Breast epithelium (tissue), 4 donors: ENCODE results near the gene NFASC. TPM values are rescaled to one million over a fixed set of nuclear protein-coding genes. Genes with fewer than 3 reads are reported as not detected.

ENCODE experiments used
- DNase-seq, 2 donors: peaks; one replicate each; pipeline ENCODE4 v3.0.0-alpha.2; 2019; ENCODE audit warnings: low spot score in 2 of 2
- H3K27ac ChIP-seq, 2 donors: fragments of 200-600 bp; sonication (generic) in 1 of 2; one replicate each; pipeline ENCODE4 v1.5.1; 2016 to 2019; ENCODE audit warnings: mild to moderate bottlenecking in 1 of 2
- H3K27me3 ChIP-seq, 2 donors: fragments of 200-600 bp; sonication (generic) in 1 of 2; one replicate each; pipeline versions ENCODE4 v1.5.1 to v1.6.0; 2017 to 2019; ENCODE audit warnings: control low read depth in 1 of 2, mild to moderate bottlenecking in 1 of 2
- H3K36me3 ChIP-seq: fragments of 200-600 bp; one replicate; pipeline ENCODE4 v1.5.1; 2019
- H3K4me1 ChIP-seq, 2 donors: fragments of 200-600 bp; sonication (generic); one replicate each; pipeline ENCODE4 v1.5.1; 2016 to 2019; ENCODE audit warnings: control low read depth in 1 of 2
- H3K4me3 ChIP-seq, 3 donors: fragments of 200-600 bp; sonication (generic); 1 replicate in 2 of 3; 2 replicates in 1 of 3; pipeline ENCODE4 v1.5.1; 2016 to 2019; ENCODE audit warnings: mild to moderate bottlenecking in 3 of 3, moderate library complexity in 2 of 3
- H3K9me3 ChIP-seq, 2 donors: fragments of 200-600 bp; sonication (generic) in 1 of 2; one replicate each; pipeline ENCODE4 v1.5.1; 2016 to 2019; ENCODE audit warnings: control low read depth in 1 of 2
- CTCF ChIP-seq, 3 donors: fragments of 450-650 bp; IDR thresholded peaks; one replicate each; pipeline ENCODE4 v1.5.1; 2016 to 2017; ENCODE audit warnings: antibody characterized with exemption in 3 of 3, mild to moderate bottlenecking in 3 of 3, moderate library complexity in 3 of 3
- POLR2A ChIP-seq: fragments of 450-650 bp; IDR thresholded peaks from one replicate; pipeline ENCODE4 v1.6.1; 2016; ENCODE audit warnings: antibody characterized with exemption, mild to moderate bottlenecking, moderate library complexity
- POLR2AphosphoS5 ChIP-seq, 3 donors: sonication (generic); formaldehyde crosslinking; IDR thresholded peaks; one replicate each; pipeline ENCODE4 v1.6.1; 2017; ENCODE audit warnings: antibody characterized with exemption in 3 of 3
- intact Hi-C: fragments of 100-400 bp; cut with DNase I; formaldehyde crosslinking; loops from one replicate; pipeline ENCODE4 v1.15.1; 2023; ENCODE audit warnings: low total_unique reads
- total RNA-seq, 3 donors: library from RNA; depleted of rRNA; stranded (reverse); fragments of >200 nt; gene quantifications; one replicate each; pipeline ENCODE4 v1.1.0, GENCODE V29; 2016

The NFASC gene
- total RNA-seq, 3 donors from 2014 or later = 1.6 to 19.5 (median 14.1) TPM

DNA sequence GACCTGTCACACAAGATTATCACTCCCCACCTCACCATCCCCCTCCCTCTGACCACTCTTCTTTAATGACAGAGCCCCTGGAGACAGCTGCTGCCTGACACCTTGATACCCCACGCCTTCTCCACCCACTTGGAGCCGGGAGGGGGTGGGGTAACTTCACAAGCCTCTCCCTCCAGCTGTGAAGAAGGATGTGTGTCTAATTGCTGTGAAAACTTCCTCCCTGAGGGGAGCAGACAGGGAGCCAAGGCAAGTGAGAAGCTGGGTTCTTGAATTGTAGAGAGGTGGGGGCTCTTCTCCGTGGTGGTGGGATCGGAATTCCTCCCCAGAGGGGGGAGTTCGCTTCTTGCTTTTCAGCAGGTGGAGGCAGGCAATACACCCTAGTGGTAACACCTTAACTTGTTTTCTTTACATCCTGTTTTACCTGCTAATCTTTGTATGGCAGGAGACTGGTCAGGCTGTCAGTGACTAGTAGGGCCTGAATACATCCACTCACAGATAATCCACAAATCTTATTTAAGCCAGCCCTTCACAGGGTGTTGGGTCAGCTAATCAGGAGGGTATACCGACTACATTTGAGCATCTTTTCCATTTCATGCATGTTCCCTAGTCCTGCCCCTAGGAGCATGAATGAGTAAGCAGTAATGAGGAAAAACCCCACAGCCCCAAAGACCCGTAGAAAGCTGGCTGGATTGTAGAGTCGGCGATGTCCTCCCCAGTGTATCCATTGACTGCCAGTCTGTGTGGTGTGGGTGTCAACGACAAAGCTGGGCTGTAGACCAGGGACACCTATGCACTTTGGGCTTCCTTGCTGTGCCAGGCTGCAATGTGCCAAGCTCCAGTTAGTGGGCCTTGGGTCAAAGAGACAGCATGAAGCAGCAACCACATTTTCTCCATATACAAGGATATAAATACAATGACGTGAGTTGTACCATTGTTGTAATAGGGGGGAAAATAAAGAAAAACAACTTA is 57.3 kb downstream of the NFASC start:
- Histone ChIP-seq H3K27me3 (no peaks in the 10 kb centered on the region), H3K9me3 (no peaks in the 10 kb centered on the region), H3K36me3 (no peaks in the 10 kb centered on the region), H3K4me3 (no peak overlapping the region), H3K4me1 (no peaks in the 10 kb centered on the region), H3K27ac (no peak overlapping the region)
- no peak for DNase-seq
- intact Hi-C loops = loop anchor here (10.0 kb wide), 1 partner anchor 513 kb away; the partner anchor contains the start of gene PPP1R15B
- TF ChIP-seq CTCF (IDR thresholded peaks at IDR 0.05) = no peak
- no peak for TF ChIP-seq POLR2A
- no peak for TF ChIP-seq POLR2AphosphoS5 (IDR thresholded peaks at IDR 0.05)

- TF ChIP-seq POLR2AphosphoS5 (IDR thresholded peaks at IDR 0.05) = no peak
- TF ChIP-seq POLR2A = no peak
- TF ChIP-seq CTCF (IDR thresholded peaks at IDR 0.05) = no peak
- DNase-seq = no peak
- Histone ChIP-seq H3K9me3 (no peaks in the 10 kb centered on the region), H3K36me3 (no peaks in the 10 kb centered on the region), H3K4me3 (no peak overlapping the region), H3K4me1 (no peaks in the 10 kb centered on the region), H3K27ac (no peak overlapping the region), H3K27me3 (no peaks in the 10 kb centered on the region)
- intact Hi-C loops = loop anchor here (10.0 kb wide), 1 partner anchor 514 kb away; the partner anchor contains the start of gene PPP1R15B
Observed at GRCh38 chr1:204928671-204929486, 58.2 kb downstream of the NFASC start.

GRCh38 chr1:204929487-204930154 is 59.0 kb downstream of the NFASC start:
- H3K36me3 ChIP-seq = no peaks in the 10 kb centered on the region
- no peak for DNase-seq
- H3K4me3 ChIP-seq = no peak overlapping the region
- H3K27ac ChIP-seq = no peak overlapping the region
- no peaks in the 10 kb centered on the region for H3K9me3 ChIP-seq
- H3K4me1 ChIP-seq = no peaks in the 10 kb centered on the region
- H3K27me3 ChIP-seq = no peaks in the 10 kb centered on the region
- intact Hi-C loops = loop anchor here (10.0 kb wide), 1 partner anchor 515 kb away; the partner anchor contains the start of gene PPP1R15B
- TF ChIP-seq CTCF (IDR thresholded peaks at IDR 0.05) (no peak), POLR2A (no peak)

- H3K4me3 ChIP-seq = no peak overlapping the region
- DNase-seq = no peak
- H3K27ac ChIP-seq = no peak overlapping the region
- H3K36me3 ChIP-seq = no peaks in the 10 kb centered on the region
- intact Hi-C loops = no loop called here
- no peaks in the 10 kb centered on the region for H3K9me3 ChIP-seq
- TF ChIP-seq POLR2AphosphoS5 (IDR thresholded peaks at IDR 0.05) = no peak
- TF ChIP-seq CTCF (IDR thresholded peaks at IDR 0.05) = no peak
- no peak for TF ChIP-seq POLR2A
- no peaks in the 10 kb centered on the region for H3K4me1 ChIP-seq
- H3K27me3 ChIP-seq = no peaks in the 10 kb centered on the region
Observed at GRCh38 chr1:204930155-204930523, 59.5 kb downstream of the NFASC start.
